K562 (cell line): ENCODE data around the gene HELZ2. TPM values are rescaled to one million over a fixed set of nuclear protein-coding genes. Genes with fewer than 3 reads are reported as not detected.

Experiments used
- ATAC-seq: fragments of 200-7000 bp; cut with Tn5 transposase; 3 replicates; pipeline ENCODE4 v1.9.1; 2020; ENCODE audit warnings: moderate library complexity
- BruUV-seq: library from RNA; stranded (reverse); fragments of 400-500 nt; replicated peaks from 2 replicates; lab custom pipeline; 2021; lab: Mats Ljungman, UMichigan
- CTCF ChIA-PET: fragments of 300-600 bp; formaldehyde crosslinking; extraction: SDS; loops from one replicate; lab custom pipeline; 2021; ENCODE audit warnings: low intra/inter-chr PET ratio; lab: Yijun Ruan, JAX
- POLR2A ChIA-PET: fragments of 300-600, 350-650 bp; sonication (Branson Sonifier 250); formaldehyde crosslinking; extraction: SDS; loops from one replicate; lab custom pipeline; 2021; ENCODE audit warnings: antibody characterized with exemption, inconsistent platforms; lab: Yijun Ruan, JAX
- DNase-seq, 4 experiments: peaks; one replicate each; pipeline versions ENCODE4 v3.0.0 to v3.0.0-alpha.2; 2011 to 2018; ENCODE audit warnings: low spot score in 3 of 4, mixed read lengths in 3 of 4; ENCODE audit errors: extremely low read depth in 1 of 4
- FAIRE-seq: peaks from 2 replicates; lab custom pipeline; 2011; peaks lifted over from hg19 to GRCh38; lab: Jason Lieb, UNC
- H2AFZ ChIP-seq: 2 replicates; pipeline ENCODE4 v1.6.0; 2011; ENCODE audit warnings: low read depth, low read length, control low read depth, inconsistent platforms
- H3K27ac ChIP-seq: fragments of 200-600 bp; 3 replicates; pipeline ENCODE4 v1.8.0; 2011; ENCODE audit warnings: low read depth, mild to moderate bottlenecking, control low read depth, inconsistent platforms, low read length, moderate library complexity, mixed read lengths; ENCODE audit errors: extremely low read depth
- H3K27me3 ChIP-seq, 2 experiments: fragments of 300-600 bp in 1 of 2; 2 replicates in 1 of 2; 3 replicates in 1 of 2; pipeline versions ENCODE4 v1.6.0 to v1.8.0; 2011; ENCODE audit warnings: inconsistent platforms in 2 of 2, low read length in 2 of 2, mild to moderate bottlenecking in 1 of 2, mixed read lengths in 1 of 2, moderate library complexity in 1 of 2; ENCODE audit not compliant: control insufficient read depth in 2 of 2, insufficient read depth in 2 of 2
- H3K36me3 ChIP-seq: fragments of 300-600 bp; 3 replicates; pipeline ENCODE4 v1.8.0; 2011; ENCODE audit warnings: mild to moderate bottlenecking, low read length, inconsistent platforms; ENCODE audit not compliant: control insufficient read depth, insufficient read depth
- H3K4me1 ChIP-seq, 2 experiments: fragments of 200-600 bp in 1 of 2; replicated peaks in 1 of 2; 2 replicates in 1 of 2; 3 replicates in 1 of 2; pipeline versions ENCODE4 v1.5.1 to v1.8.0; 2011; ENCODE audit warnings: inconsistent platforms in 2 of 2, low read length in 2 of 2, mild to moderate bottlenecking in 1 of 2, mixed read lengths in 1 of 2, moderate library complexity in 1 of 2; ENCODE audit not compliant: control insufficient read depth in 2 of 2, insufficient read depth in 2 of 2
- H3K4me2 ChIP-seq: 2 replicates; pipeline ENCODE4 v1.6.1; 2011; ENCODE audit warnings: low read length, control low read depth, inconsistent platforms, mixed read lengths; ENCODE audit not compliant: insufficient read depth
- H3K4me3 ChIP-seq: fragments of 200-600 bp; sonication (generic), shearing (Covaris generic); 2 replicates; pipeline ENCODE4 v1.5.1; 2016; ENCODE audit warnings: control low read depth, inconsistent platforms
- H3K79me2 ChIP-seq: fragments of 200-600 bp; 3 replicates; pipeline ENCODE4 v1.8.0; 2011; ENCODE audit warnings: low read length, inconsistent platforms; ENCODE audit not compliant: control insufficient read depth, insufficient read depth
- H3K9ac ChIP-seq, 2 experiments: 2 replicates each; pipeline versions ENCODE4 v1.6.0 to v1.6.1; 2011; ENCODE audit warnings: low read depth in 2 of 2, low read length in 2 of 2, control low read depth in 1 of 2, inconsistent platforms in 1 of 2, mild to moderate bottlenecking in 1 of 2, mixed read lengths in 1 of 2; ENCODE audit not compliant: insufficient read depth in 1 of 2
- H3K9me1 ChIP-seq: one replicate; pipeline ENCODE4 v1.6.0; 2011; ENCODE audit warnings: inconsistent platforms, mild to moderate bottlenecking, low read length, moderate library complexity; ENCODE audit not compliant: control insufficient read depth, insufficient read depth
- H3K9me3 ChIP-seq: replicated peaks from 2 replicates; pipeline ENCODE4 v1.5.1; 2011; ENCODE audit warnings: low read depth, low read length, inconsistent platforms; ENCODE audit not compliant: control insufficient read depth, insufficient read depth
- H4K20me1 ChIP-seq: replicated peaks from 2 replicates; pipeline ENCODE4 v1.6.1; 2011; ENCODE audit warnings: low read length, inconsistent platforms, mixed read lengths; ENCODE audit not compliant: control insufficient read depth, insufficient read depth
- CCNT2 ChIP-seq: IDR thresholded peaks from 2 replicates; pipeline ENCODE4 v1.6.1; 2011; ENCODE audit warnings: borderline replicate concordance, low read depth, mild to moderate bottlenecking, moderate library complexity, mixed read lengths, low read length; ENCODE audit not compliant: insufficient read length; ENCODE audit errors: extremely low read depth
- ZBTB7A ChIP-seq: IDR thresholded peaks from 2 replicates; pipeline ENCODE4 v1.6.1; 2011; ENCODE audit warnings: low read depth, mild to moderate bottlenecking, low read length, moderate library complexity, borderline replicate concordance; ENCODE audit not compliant: control insufficient read depth
- WGBS: fragments of 100-300 bp; shearing (Covaris generic); methylation state at CpG from one replicate; pipeline ENCODE4 v1.1.6; 2016; ENCODE audit warnings: low coverage, mixed read lengths; ENCODE audit not compliant: insufficient coverage; ENCODE audit errors: missing lambda C conversion rate; 5-methylcytosine and 5-hydroxymethylcytosine counted together
- in situ Hi-C: fragments of 300-500 bp; cut with MboI; formaldehyde crosslinking; loops from 4 replicates; pipeline ENCODE4 v1.15.0; 2018; ENCODE audit warnings: inconsistent platforms, mixed read lengths
- intact Hi-C: fragments of 100-400 bp; cut with micrococcal nuclease; formaldehyde crosslinking; loops from 2 replicates; pipeline ENCODE4 v1.14.2; 2022
- polyA plus RNA-seq, 8 experiments: library from polyadenylated mRNA; depleted of rRNA in 4 of 8; stranded (reverse) in 5 of 8; unstranded in 3 of 8; fragments of >200 nt; fragmentation: Nextera tagmentation in 2 of 8; fragmentation: Illumina TruSeq in 1 of 8; extraction: Ambion mirVana in 2 of 8; extraction: Trizol in 1 of 8; gene quantifications; 2 replicates each; pipeline versions ENCODE4 v1.2.1 to v1.2.3, GENCODE V29; 2011 to 2014; ENCODE audit warnings: inconsistent platforms in 1 of 8, missing spikeins in 1 of 8
- total RNA-seq, 7 experiments: library from RNA; depleted of rRNA in 6 of 7; stranded (reverse); fragments of >200 nt in 6 of 7; fragmentation: Illumina TruSeq in 2 of 7; extraction: Trizol in 2 of 7; gene quantifications; 2 replicates each; pipeline versions ENCODE4 v1.2.1 to v1.2.3, GENCODE V29; 2011 to 2021; ENCODE audit warnings: low replicate concordance in 1 of 7

Gene HELZ2
- total and polyA plus RNA-seq, 9 of the 15 experiments (the other 6 are each of a cell fraction or from before 2014, with no cell fraction given), result 0.03 to 7.8 (median 2.9) TPM; not detected in 1

- in situ Hi-C loops (no loop called here), intact Hi-C loops (no loop called here)
- ATAC-seq, result peak; percentile 11
- no peak for FAIRE-seq
- DNase-seq, result peak in 1 of 4 experiments; percentile 37
- H2AFZ ChIP-seq, result peak overlapping the region; percentile 59; the same call in 1 of the 2 replicates
- H3K79me2 ChIP-seq, result no peaks in the 10 kb centered on the region
- H3K4me2 ChIP-seq, result peak overlapping the region; percentile 81
- peak overlapping the region; percentile 64 to 95 for H3K9ac ChIP-seq
- peaks cover 3% of the 10 kb centered on the region; the same call in 1 of the 2 replicates for H4K20me1 ChIP-seq
- 5% methylated on average over 11 of the region's 24 CpGs for WGBS
- H3K36me3 ChIP-seq, result no peaks in the 10 kb centered on the region
- peaks cover 3% of the 10 kb centered on the region for H3K9me1 ChIP-seq
- no peaks in the 10 kb centered on the region for H3K27me3 ChIP-seq
- CTCF ChIA-PET, result no interaction called here
- no peak for TF ChIP-seq CCNT2
- peak; percentile 35; the same call in 1 of the 2 replicates for TF ChIP-seq ZBTB7A
- POLR2A ChIA-PET, result interaction anchor here (0.6 kb wide), 2 partner anchors 17 to 53 kb away, joined by 3 read pairs; partner anchors contain the start of gene GMEB2
- peak overlapping the region; percentile 58 for H3K4me3 ChIP-seq
- H3K4me1 ChIP-seq, result peaks cover 4 to 64% of the 10 kb centered on the region in 2 experiments; a peak in 4 of 5 replicates
- no peaks in the 10 kb centered on the region for H3K9me3 ChIP-seq
- peak overlapping the region; percentile 67; the same call in 2 of the 3 replicates for H3K27ac ChIP-seq
- BruUV-seq, result TSS peak; percentile 68
Measured at GRCh38 chr20:63573647-63574131, 350 bp downstream of the HELZ2 start.
